Fibroblast of mammary gland (primary cell): ENCODE measurements around the gene NNAT.

ENCODE experiments used
- DNase-seq: peaks from one replicate; pipeline ENCODE4 v3.0.0-alpha.2; 2010; ENCODE audit warnings: low read depth
- H3K4me3 ChIP-seq: 2 replicates; pipeline ENCODE4 v1.5.1; 2011; ENCODE audit warnings: low read depth, mild to moderate bottlenecking, low read length, moderate library complexity; ENCODE audit not compliant: control insufficient read depth
- CTCF ChIP-seq: conservative IDR thresholded peaks from 2 replicates; pipeline ENCODE4 v1.5.1; 2011; ENCODE audit warnings: low read depth, low read length, inconsistent platforms; ENCODE audit not compliant: control insufficient read depth, insufficient read depth

NNAT gene

GRCh38 chr20:37570419-37570818 lies 49.4 kb downstream of the NNAT start:
- no peak for DNase-seq
- no peak for TF ChIP-seq CTCF

GRCh38 chr20:37571033-37571432 lies 50.0 kb downstream of the NNAT start:
- TF ChIP-seq CTCF: no peak
- H3K4me3 ChIP-seq: no peak overlapping the region
- DNase-seq: no peak

More at GRCh38 chr20:37570419-37570818, 49.4 kb downstream of the NNAT start:
- no peak overlapping the region for H3K4me3 ChIP-seq
